Stimulated activated naive B cell treated with anti-CD40 and anti-IgM and Interleukin-4, amounts not matched to agents 10 μg/mL and 1 μg/mL and 100 μg/mL, for 72 hours (primary cell): ENCODE results near the gene ARHGEF40.

Experiments
- ATAC-seq, 2 donors: fragments of 150-1000 bp; cut with Tn5 transposase; replicated peaks; 2 replicates each; pipeline ENCODE4 v1.10.0; 2021; ENCODE audit warnings: moderate library complexity in 1 of 2
- DNase-seq: peaks from one replicate; pipeline ENCODE4 v3.0.0; 2021
- H3K27ac Mint-ChIP-seq: one replicate; pipeline ENCODE4 v1.8.0; 2022; ENCODE audit warnings: mild to moderate bottlenecking, mixed read lengths
- H3K27me3 Mint-ChIP-seq, 2 donors: one replicate each; pipeline ENCODE4 v1.8.0; 2022; ENCODE audit warnings: mixed read lengths in 2 of 2
- H3K36me3 Mint-ChIP-seq, 2 donors: one replicate each; pipeline ENCODE4 v1.8.0; 2022; ENCODE audit warnings: mixed read lengths in 2 of 2, mild to moderate bottlenecking in 1 of 2
- H3K4me1 Mint-ChIP-seq, 2 donors: one replicate each; pipeline ENCODE4 v1.8.0; 2022; ENCODE audit warnings: mixed read lengths in 2 of 2, mild to moderate bottlenecking in 1 of 2
- H3K4me3 Mint-ChIP-seq, 2 donors: one replicate each; pipeline ENCODE4 v1.8.0; 2022; ENCODE audit warnings: mild to moderate bottlenecking in 2 of 2, mixed read lengths in 2 of 2, moderate library complexity in 1 of 2
- H3K9me3 Mint-ChIP-seq, 2 donors: one replicate each; pipeline ENCODE4 v1.8.0; 2022; ENCODE audit warnings: mixed read lengths in 2 of 2, mild to moderate bottlenecking in 1 of 2

Gene ARHGEF40

GRCh38 chr14:21048638-21049037, 21.5 kb upstream of the ARHGEF40 start:
- H3K27ac Mint-ChIP-seq, result no peak overlapping the region
- no peaks in the 10 kb centered on the region for H3K4me1 Mint-ChIP-seq
- peaks cover 18 to 20% of the 10 kb centered on the region in 2 donors for H3K27me3 Mint-ChIP-seq
- no peaks in the 10 kb centered on the region for H3K9me3 Mint-ChIP-seq
- no peak for DNase-seq
- no peak for ATAC-seq
- no peak overlapping the region for H3K4me3 Mint-ChIP-seq
- no peaks in the 10 kb centered on the region for H3K36me3 Mint-ChIP-seq

DNA sequence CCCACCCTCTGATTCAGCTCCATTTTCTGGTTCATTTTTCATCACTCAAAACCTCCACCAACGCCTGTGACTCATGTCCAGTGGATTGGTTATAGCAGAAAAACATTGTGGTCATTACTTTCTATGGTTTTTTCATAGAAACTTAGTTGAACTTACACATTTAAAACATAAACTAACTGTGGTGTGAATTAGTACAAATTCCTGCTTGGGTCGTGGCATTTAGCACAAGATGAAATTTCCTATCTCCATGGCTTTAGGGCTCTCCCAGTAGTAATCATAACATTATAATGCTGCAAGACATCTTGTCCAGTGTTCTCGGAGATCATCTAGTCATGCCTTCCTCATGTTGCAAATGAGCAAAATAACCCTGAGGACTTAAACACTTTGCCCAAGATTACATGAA, 20.8 kb upstream of the ARHGEF40 start:
- H3K9me3 Mint-ChIP-seq, result no peaks in the 10 kb centered on the region
- H3K27me3 Mint-ChIP-seq, result peaks cover 16% of the 10 kb centered on the region in 2 donors
- H3K4me1 Mint-ChIP-seq, result no peaks in the 10 kb centered on the region
- no peak for ATAC-seq
- DNase-seq, result no peak
- no peak overlapping the region for H3K4me3 Mint-ChIP-seq
- H3K36me3 Mint-ChIP-seq, result no peaks in the 10 kb centered on the region
- H3K27ac Mint-ChIP-seq, result no peak overlapping the region

DNA sequence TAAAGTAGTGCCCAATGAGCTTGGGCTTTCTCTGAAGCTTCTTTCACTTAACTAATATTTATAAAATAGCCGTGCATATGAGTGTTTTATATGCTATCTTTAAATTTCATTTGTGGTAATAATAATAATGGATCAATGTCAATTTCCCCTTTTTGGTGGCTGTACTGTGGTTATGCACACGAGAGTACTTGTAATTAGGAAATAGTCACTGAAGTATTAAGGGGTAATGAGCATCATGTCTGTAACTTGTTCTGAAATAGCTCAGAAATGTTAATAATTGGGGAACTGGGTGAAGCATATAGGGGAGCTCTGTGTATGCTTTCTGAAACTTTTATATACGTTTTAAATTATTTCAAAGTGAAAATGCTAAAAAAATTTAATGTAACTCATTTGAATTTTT, 19.5 kb upstream of the ARHGEF40 start:
- Mint-ChIP-seq H3K9me3 (no peaks in the 10 kb centered on the region), H3K4me3 (no peak overlapping the region), H3K36me3 (no peaks in the 10 kb centered on the region), H3K27ac (no peak overlapping the region), H3K4me1 (no peaks in the 10 kb centered on the region), H3K27me3 (peaks cover 6 to 8% of the 10 kb centered on the region in 2 donors)
- peak in 1 of 2 donors; percentile 41 for ATAC-seq
- no peak for DNase-seq

DNA sequence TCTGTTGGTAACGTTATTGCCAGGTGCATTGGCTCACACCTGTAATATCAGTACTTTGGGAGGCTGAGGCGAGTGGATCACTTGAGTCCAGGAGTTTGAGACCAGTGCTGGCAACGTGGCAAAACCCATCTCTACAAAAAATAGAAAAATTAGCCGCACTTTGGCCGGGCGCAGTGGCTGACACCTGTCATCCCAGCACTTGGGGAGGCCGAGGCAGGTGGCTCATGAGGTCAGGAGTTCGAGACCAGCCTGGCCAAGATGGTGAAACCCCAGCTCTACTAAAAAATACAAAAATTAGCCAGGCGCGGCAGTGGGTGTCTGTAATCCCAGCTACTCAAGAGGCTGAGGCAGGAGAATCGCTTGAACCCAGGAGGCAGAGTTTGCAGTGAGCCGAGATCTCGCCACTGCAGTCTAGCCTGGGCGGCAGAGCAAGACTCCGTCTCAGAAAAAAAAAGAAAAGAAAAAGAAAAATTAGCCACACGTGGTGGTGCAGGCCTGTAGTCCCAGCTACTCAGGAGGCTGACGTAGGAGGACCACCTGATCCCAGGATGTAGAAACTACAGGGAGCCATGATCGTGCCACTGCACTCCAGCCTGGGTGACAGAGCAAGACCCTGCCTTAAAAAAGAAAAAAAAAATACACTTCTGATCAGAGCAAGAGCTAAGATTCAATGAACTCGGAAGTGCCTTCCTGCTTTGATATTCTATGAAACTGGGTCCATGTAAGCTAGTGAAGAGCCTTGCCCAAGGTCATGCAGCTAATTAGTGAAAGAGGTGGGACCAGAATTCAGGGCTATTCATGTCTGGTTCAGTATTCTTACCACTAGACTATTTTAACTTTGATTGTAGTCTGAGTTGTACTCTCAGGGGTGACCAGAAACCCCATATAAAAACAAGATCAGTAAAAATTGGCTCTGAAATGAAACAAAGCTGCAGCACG, 16.7 kb upstream of the ARHGEF40 start:
- H3K9me3 Mint-ChIP-seq, result no peaks in the 10 kb centered on the region
- H3K36me3 Mint-ChIP-seq, result no peaks in the 10 kb centered on the region
- no peak overlapping the region for H3K27ac Mint-ChIP-seq
- ATAC-seq (no peak), DNase-seq (no peak)
- H3K27me3 Mint-ChIP-seq, result peaks cover 0 to 12% of the 10 kb centered on the region in 2 donors
- no peaks in the 10 kb centered on the region for H3K4me1 Mint-ChIP-seq
- no peak overlapping the region for H3K4me3 Mint-ChIP-seq

GRCh38 chr14:21054123-21054767, 15.9 kb upstream of the ARHGEF40 start:
- DNase-seq (no peak), ATAC-seq (no peak)
- Mint-ChIP-seq H3K36me3 (no peaks in the 10 kb centered on the region), H3K4me1 (no peaks in the 10 kb centered on the region), H3K27ac (no peak overlapping the region), H3K4me3 (no peak overlapping the region), H3K27me3 (peaks cover 0 to 9% of the 10 kb centered on the region in 2 donors), H3K9me3 (no peaks in the 10 kb centered on the region)

- DNase-seq (no peak), ATAC-seq (no peak)
- Mint-ChIP-seq H3K27ac (no peak overlapping the region), H3K27me3 (peaks cover 5 to 11% of the 10 kb centered on the region in 2 donors), H3K9me3 (no peaks in the 10 kb centered on the region), H3K36me3 (no peaks in the 10 kb centered on the region), H3K4me3 (no peak overlapping the region), H3K4me1 (no peaks in the 10 kb centered on the region)
These were observed 15.3 kb upstream of the ARHGEF40 start for GRCh38 chr14:21054768-21055145.

- DNase-seq, result no peak
- Mint-ChIP-seq H3K27me3 (peaks cover 13 to 19% of the 10 kb centered on the region in 2 donors), H3K27ac (no peak overlapping the region), H3K36me3 (no peaks in the 10 kb centered on the region), H3K4me1 (no peaks in the 10 kb centered on the region), H3K4me3 (no peak overlapping the region), H3K9me3 (no peaks in the 10 kb centered on the region)
- no peak for ATAC-seq
These were observed 14.5 kb upstream of the ARHGEF40 start for GRCh38 chr14:21055432-21056117.

DNA sequence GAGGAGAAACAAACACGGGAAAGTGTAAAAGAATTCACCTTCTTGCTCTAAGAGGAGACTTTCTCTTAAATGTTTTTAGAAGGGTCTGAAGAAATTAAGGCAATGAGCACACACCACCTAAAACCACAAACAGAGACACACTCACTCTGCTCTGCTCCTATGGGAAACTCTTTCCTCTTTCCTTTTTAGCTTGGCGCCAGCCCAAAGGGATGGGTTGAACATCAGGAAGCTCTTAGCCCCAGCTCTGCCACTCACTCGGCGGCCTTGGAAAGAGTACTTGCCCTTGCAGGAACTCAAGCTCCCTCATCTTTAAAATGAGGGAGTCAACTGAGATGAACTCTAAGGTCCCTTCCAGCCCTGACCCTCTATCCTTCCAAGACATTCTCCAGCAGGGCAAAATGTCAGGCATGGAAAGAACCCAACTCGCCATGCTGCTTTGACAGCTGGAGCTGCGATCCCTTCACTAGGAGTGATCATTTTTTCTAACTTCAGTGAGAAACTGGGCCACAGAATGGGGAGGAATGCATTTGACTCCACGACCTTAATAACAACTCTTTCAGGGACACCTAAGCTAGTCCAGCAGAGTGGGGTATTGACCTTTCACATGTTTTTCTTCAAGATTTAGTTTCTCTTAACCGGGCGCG, 13.5 kb upstream of the ARHGEF40 start:
- Mint-ChIP-seq H3K4me1 (no peaks in the 10 kb centered on the region), H3K4me3 (no peak overlapping the region), H3K36me3 (no peaks in the 10 kb centered on the region), H3K27me3 (peaks cover 20 to 21% of the 10 kb centered on the region in 2 donors), H3K9me3 (no peaks in the 10 kb centered on the region), H3K27ac (no peak overlapping the region)
- no peak for ATAC-seq
- no peak for DNase-seq

- Mint-ChIP-seq H3K4me3 (no peak within 1 kb of the TSS), H3K27ac (no peak within 1 kb of the TSS), H3K27me3 (peaks cover 21 to 22% of the 10 kb centered on the region in 2 donors), H3K4me1 (no peaks in the 10 kb centered on the region), H3K36me3 (no peaks in the 10 kb centered on the region), H3K9me3 (no peaks in the 10 kb centered on the region)
- DNase-seq, result no peak
- ATAC-seq, result peak in 1 of 2 donors; percentile 45
These were observed 12.1 kb upstream of the ARHGEF40 start, which contains the start of gene RNASE8 for GRCh38 chr14:21057803-21058675. TSS of gene RNASE8 (plus strand) at chr14:21057822. CDS start at chr14:21057893, 71 bp downstream.

DNA sequence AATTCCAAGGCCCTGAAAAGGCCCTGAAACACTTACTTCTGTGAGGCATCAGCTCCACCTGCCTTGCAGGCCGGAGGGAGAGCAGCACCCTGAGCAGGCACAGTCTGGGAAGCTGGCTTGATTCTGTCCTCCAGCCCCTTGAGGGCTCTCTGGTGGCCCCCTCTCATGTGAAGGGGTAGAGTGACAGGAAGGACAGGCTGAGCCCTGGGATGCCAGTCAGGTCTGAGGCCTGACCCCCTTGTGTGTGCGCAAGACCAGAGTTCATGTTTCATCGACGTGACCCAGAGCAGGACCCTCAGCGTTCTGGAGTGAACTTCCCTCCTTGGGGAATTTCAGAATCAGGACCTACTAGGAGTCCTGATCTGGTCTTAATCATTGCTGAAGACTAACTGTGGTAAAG, 11.2 kb upstream of the ARHGEF40 start:
- no peaks in the 10 kb centered on the region for H3K9me3 Mint-ChIP-seq
- DNase-seq, result no peak
- no peak for ATAC-seq
- no peaks in the 10 kb centered on the region for H3K36me3 Mint-ChIP-seq
- no peaks in the 10 kb centered on the region for H3K4me1 Mint-ChIP-seq
- no peak overlapping the region for H3K4me3 Mint-ChIP-seq
- H3K27ac Mint-ChIP-seq, result no peak overlapping the region
- H3K27me3 Mint-ChIP-seq, result peaks cover 21 to 27% of the 10 kb centered on the region in 2 donors

DNA sequence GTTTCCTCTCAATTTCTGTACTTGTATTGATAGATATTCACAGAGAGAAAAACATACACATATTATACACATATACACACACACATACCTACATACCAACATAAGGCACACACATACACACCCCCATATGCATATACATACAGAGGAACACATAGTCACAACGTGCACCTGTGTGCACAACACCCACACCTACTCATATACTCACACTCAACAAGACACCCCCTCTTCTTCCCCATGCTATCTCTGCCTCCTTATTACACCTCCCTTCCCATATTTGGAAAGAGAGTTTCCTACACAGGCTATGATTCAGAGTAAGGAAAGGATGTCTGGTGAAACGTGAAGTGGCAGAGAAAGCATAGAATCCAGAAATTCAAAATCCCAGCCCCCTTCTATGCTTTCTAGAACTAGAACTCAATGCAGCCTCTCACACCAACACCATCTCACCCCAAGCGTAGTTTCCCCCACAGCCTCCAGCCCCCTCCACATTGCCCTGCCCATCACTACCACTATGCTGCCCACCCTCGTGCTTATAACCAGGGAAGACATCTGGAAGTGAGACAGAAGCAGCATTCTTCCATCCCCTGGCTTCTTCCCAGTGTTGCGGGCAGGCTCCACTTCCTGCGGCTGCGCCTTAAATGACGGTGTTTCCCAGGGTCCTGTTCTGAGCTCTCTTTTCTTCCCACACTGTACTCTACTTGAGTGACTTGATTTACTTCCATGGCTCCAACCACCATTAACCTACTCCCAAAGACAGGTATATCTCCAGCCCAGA, 10.1 kb upstream of the ARHGEF40 start:
- Mint-ChIP-seq H3K4me3 (no peak overlapping the region), H3K27ac (no peak overlapping the region), H3K9me3 (no peaks in the 10 kb centered on the region), H3K27me3 (peaks cover 21 to 34% of the 10 kb centered on the region in 2 donors), H3K4me1 (no peaks in the 10 kb centered on the region), H3K36me3 (no peaks in the 10 kb centered on the region)
- DNase-seq (no peak), ATAC-seq (no peak)

DNA sequence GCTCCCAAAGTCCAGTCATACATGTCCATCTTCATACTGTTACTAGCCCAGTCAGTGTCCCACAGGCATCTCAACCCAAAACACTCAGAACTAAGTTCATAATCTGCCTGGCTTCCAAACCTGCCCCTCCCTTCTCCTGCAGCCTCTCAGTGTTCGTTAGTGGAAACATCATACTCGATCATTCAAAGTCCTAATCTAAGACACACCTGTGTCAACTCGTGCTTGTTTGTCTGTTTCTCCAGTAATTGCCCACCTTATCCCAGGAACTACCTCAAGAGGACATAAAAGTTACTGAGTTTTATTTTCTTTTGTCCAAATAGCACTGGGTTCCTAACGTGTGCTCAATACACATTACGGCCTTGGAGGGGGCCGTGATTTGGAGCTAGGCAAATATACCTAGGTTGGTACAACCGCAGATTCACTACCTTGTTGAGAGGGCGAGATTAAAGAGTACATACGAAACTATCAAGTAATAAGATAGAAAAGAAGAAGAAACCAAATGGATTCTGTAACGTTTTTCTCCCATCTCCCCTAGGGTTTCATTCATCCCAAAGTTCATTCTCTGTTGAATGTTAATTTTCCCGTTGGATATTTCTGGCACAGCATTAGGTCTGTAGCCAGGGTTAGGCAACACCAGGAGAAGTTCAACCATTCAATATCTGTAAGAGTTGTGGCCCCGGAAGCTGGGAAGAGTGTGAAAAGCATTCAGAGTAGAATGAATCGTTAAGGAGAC, 9.3 kb upstream of the ARHGEF40 start:
- Mint-ChIP-seq H3K36me3 (no peaks in the 10 kb centered on the region), H3K4me1 (no peaks in the 10 kb centered on the region), H3K9me3 (no peaks in the 10 kb centered on the region), H3K27ac (no peak overlapping the region), H3K27me3 (peaks cover 28 to 41% of the 10 kb centered on the region in 2 donors), H3K4me3 (no peak overlapping the region)
- DNase-seq (no peak), ATAC-seq (no peak)
